ENCODE data around the gene BMPR2. TPM values are rescaled to one million over a fixed set of nuclear protein-coding genes. Genes with fewer than 3 reads are reported as not detected.

Gene BMPR2
- total and polyA plus RNA-seq, 2 experiments from 2014 or later, result 12.7 to 24.9 TPM

- H3K27me3 ChIP-seq, result no peaks in the 10 kb centered on the region
- no peak for TF ChIP-seq CTCF (IDR thresholded peaks at IDR 0.05; ENCODE audit: low read depth, low read length)
- no peak overlapping the region for H3K4me3 ChIP-seq
- DNase-seq (ENCODE audit: low read depth in 1 of 2, low spot score in 1 of 2), result no peak
- no peak overlapping the region for H3K27ac ChIP-seq
- no peaks in the 10 kb centered on the region for H3K9me3 ChIP-seq (ENCODE audit: low read depth)
- H3K36me3 ChIP-seq, result no peaks in the 10 kb centered on the region
- H3K4me1 ChIP-seq (ENCODE audit: low read depth), result no peaks in the 10 kb centered on the region
Observed at GRCh38 chr2:202444000-202444399, 67.9 kb downstream of the BMPR2 start.

- Histone ChIP-seq H3K9me3 (ENCODE audit: low read depth) (no peaks in the 10 kb centered on the region), H3K27me3 (no peaks in the 10 kb centered on the region), H3K36me3 (no peaks in the 10 kb centered on the region), H3K4me3 (no peak overlapping the region), H3K27ac (no peak overlapping the region), H3K4me1 (ENCODE audit: low read depth) (peaks cover 5% of the 10 kb centered on the region)
- no peak for TF ChIP-seq CTCF (IDR thresholded peaks at IDR 0.05; ENCODE audit: low read depth, low read length)
- no peak for DNase-seq (ENCODE audit: low read depth in 1 of 2, low spot score in 1 of 2)
Observed at GRCh38 chr2:202449344-202449743, 73.2 kb downstream of the BMPR2 start.

- no peaks in the 10 kb centered on the region for H3K9me3 ChIP-seq (ENCODE audit: low read depth)
- no peaks in the 10 kb centered on the region for H3K36me3 ChIP-seq
- peak overlapping the region; percentile 52 for H3K27ac ChIP-seq
- no peak for TF ChIP-seq CTCF (IDR thresholded peaks at IDR 0.05; ENCODE audit: low read depth, low read length)
- H3K4me1 ChIP-seq (ENCODE audit: low read depth), result peaks cover 5% of the 10 kb centered on the region
- DNase-seq (ENCODE audit: low read depth in 1 of 2, low spot score in 1 of 2), result peak in 1 of 2 donors; percentile 70
- H3K4me3 ChIP-seq, result no peak overlapping the region
- H3K27me3 ChIP-seq, result no peaks in the 10 kb centered on the region
Observed at GRCh38 chr2:202450785-202451184, 74.7 kb downstream of the BMPR2 start.

GRCh38 chr2:202452744-202453143 lies 76.6 kb downstream of the BMPR2 start:
- Histone ChIP-seq H3K9me3 (ENCODE audit: low read depth) (no peaks in the 10 kb centered on the region), H3K27ac (no peak overlapping the region), H3K4me1 (ENCODE audit: low read depth) (peaks cover 5% of the 10 kb centered on the region), H3K4me3 (no peak overlapping the region), H3K27me3 (no peaks in the 10 kb centered on the region), H3K36me3 (no peaks in the 10 kb centered on the region)
- no peak for TF ChIP-seq CTCF (IDR thresholded peaks at IDR 0.05; ENCODE audit: low read depth, low read length)
- DNase-seq (ENCODE audit: low read depth in 1 of 2, low spot score in 1 of 2), result no peak

- H3K36me3 ChIP-seq, result no peaks in the 10 kb centered on the region
- H3K4me1 ChIP-seq (ENCODE audit: low read depth), result peaks cover 5% of the 10 kb centered on the region
- no peak for TF ChIP-seq CTCF (IDR thresholded peaks at IDR 0.05; ENCODE audit: low read depth, low read length)
- no peaks in the 10 kb centered on the region for H3K9me3 ChIP-seq (ENCODE audit: low read depth)
- H3K27me3 ChIP-seq, result no peaks in the 10 kb centered on the region
- no peak overlapping the region for H3K4me3 ChIP-seq
- DNase-seq (ENCODE audit: low read depth in 1 of 2, low spot score in 1 of 2), result no peak
- H3K27ac ChIP-seq, result no peak overlapping the region
Observed at GRCh38 chr2:202454536-202454935, 78.4 kb downstream of the BMPR2 start.

- Histone ChIP-seq H3K27ac (no peak overlapping the region), H3K9me3 (ENCODE audit: low read depth) (no peaks in the 10 kb centered on the region), H3K4me1 (ENCODE audit: low read depth) (peaks cover 5% of the 10 kb centered on the region), H3K27me3 (no peaks in the 10 kb centered on the region), H3K36me3 (no peaks in the 10 kb centered on the region), H3K4me3 (no peak overlapping the region)
- TF ChIP-seq CTCF (IDR thresholded peaks at IDR 0.05; ENCODE audit: low read depth, low read length), result no peak
- DNase-seq (ENCODE audit: low read depth in 1 of 2, low spot score in 1 of 2), result no peak
Observed at GRCh38 chr2:202455114-202455513, 79.0 kb downstream of the BMPR2 start.

Measured in cardiac muscle cell (in vitro differentiated cells and primary cell).